GM21576 (cell line): ENCODE data around the gene NBAS.
A peak's percentile ranks its signal among the peaks of the same experiment; 100 is the strongest.

Source experiments
- ATAC-seq: cut with Tn5 transposase; IDR thresholded peaks from one replicate; pipeline ENCODE4 v1.9.1; 2021; ENCODE audit warnings: mild to moderate bottlenecking, moderate library complexity; ENCODE audit not compliant: unreplicated experiment

The NBAS gene

GRCh38 chr2:15377202-15377601, 183.9 kb downstream of the NBAS start:
- ATAC-seq = no peak

GRCh38 chr2:15372019-15372418, 189.1 kb downstream of the NBAS start:
- no peak for ATAC-seq

GRCh38 chr2:15369129-15369528, 192.0 kb downstream of the NBAS start:
- ATAC-seq = no peak

- ATAC-seq = peak; percentile 59
Measured at GRCh38 chr2:15367715-15368114, 193.4 kb downstream of the NBAS start.

GRCh38 chr2:15367205-15367604, 193.9 kb downstream of the NBAS start:
- no peak for ATAC-seq

GRCh38 chr2:15365411-15365810, 195.7 kb downstream of the NBAS start:
- no peak for ATAC-seq

- ATAC-seq = no peak
Measured at GRCh38 chr2:15364561-15364960, 196.6 kb downstream of the NBAS start.

- no peak for ATAC-seq
Measured at GRCh38 chr2:15363734-15364133, 197.4 kb downstream of the NBAS start.

GRCh38 chr2:15363142-15363541, 198.0 kb downstream of the NBAS start:
- no peak for ATAC-seq

GRCh38 chr2:15359716-15360531, 201.2 kb downstream of the NBAS start:
- ATAC-seq = no peak

- no peak for ATAC-seq
Measured at GRCh38 chr2:15357922-15358321, 203.2 kb downstream of the NBAS start.

GRCh38 chr2:15357186-15357585, 203.9 kb downstream of the NBAS start:
- no peak for ATAC-seq

- ATAC-seq = no peak
Measured at GRCh38 chr2:15355386-15355785, 205.7 kb downstream of the NBAS start.

- ATAC-seq = no peak
Measured at GRCh38 chr2:15354596-15355366, 206.4 kb downstream of the NBAS start.

- ATAC-seq = no peak
Measured at GRCh38 chr2:15352363-15352762, 208.8 kb downstream of the NBAS start.

- no peak for ATAC-seq
Measured at GRCh38 chr2:15348636-15349035, 212.5 kb downstream of the NBAS start.

GRCh38 chr2:15348045-15348444, 213.1 kb downstream of the NBAS start:
- ATAC-seq = no peak

GRCh38 chr2:15346624-15347023, 214.5 kb downstream of the NBAS start:
- ATAC-seq = no peak

- ATAC-seq = no peak
Measured at GRCh38 chr2:15337996-15338666, 223.0 kb downstream of the NBAS start.

- no peak for ATAC-seq
Measured at GRCh38 chr2:15334644-15335326, 226.3 kb downstream of the NBAS start.

- no peak for ATAC-seq
Measured at GRCh38 chr2:15331787-15332186, 229.3 kb downstream of the NBAS start.
